ENCODE data around the gene SPATA9. TPM values are rescaled to one million over a fixed set of nuclear protein-coding genes. Genes with fewer than 3 reads are reported as not detected.

Gene SPATA9
- total RNA-seq, 1 donor from 2014 or later: 0.33 TPM

DNA sequence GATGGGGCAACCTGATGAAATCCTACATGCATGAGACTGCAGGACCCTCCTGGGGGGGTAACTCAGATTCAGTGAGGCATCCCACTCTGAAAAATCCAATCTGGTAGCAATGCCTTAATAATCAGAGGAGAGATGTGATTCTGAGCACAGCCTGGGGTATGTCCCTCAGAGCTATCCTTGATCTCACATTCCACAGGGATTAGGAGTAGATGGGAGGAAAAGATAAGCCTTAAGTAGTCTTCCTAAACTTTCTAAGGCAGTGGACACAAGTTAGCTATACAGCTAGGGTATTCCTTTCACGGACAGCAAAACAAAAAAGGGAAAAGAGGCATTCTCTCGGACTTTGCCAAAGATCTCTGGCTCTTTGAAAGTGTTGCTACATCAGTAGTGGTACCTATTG lies 3.9 kb upstream of the SPATA9 start:
- H3K4me3 Mint-ChIP-seq (ENCODE audit: unreplicated experiment): no peak overlapping the region

DNA sequence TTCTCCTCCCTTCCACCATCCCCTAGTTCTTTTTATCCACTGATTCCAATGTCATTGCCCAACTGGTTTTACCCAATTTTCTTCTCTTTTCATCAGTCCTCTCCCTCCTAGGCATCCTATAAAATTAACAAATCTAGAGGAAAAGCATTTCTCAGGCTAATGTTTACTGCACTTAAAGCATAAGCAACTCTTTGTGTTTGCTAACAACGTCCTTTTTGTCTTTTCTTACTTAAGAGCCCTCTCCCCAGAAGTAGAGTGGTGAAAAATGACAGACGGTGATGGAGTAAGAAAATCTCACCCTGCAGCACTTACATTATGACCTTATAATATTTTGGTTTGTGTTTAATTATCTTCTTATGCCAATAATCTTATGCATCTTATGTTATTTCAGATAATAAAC lies 1.6 kb upstream of the SPATA9 start:
- Mint-ChIP-seq H3K36me3 (ENCODE audit: low read depth, unreplicated experiment) (no peaks in the 10 kb centered on the region), H3K27me3 (ENCODE audit: unreplicated experiment) (no peaks in the 10 kb centered on the region), H3K4me3 (ENCODE audit: unreplicated experiment) (no peak overlapping the region), H3K9me3 (ENCODE audit: unreplicated experiment) (no peaks in the 10 kb centered on the region), H3K4me1 (ENCODE audit: unreplicated experiment) (no peaks in the 10 kb centered on the region), H3K27ac (ENCODE audit: unreplicated experiment) (no peak overlapping the region)
- TF ChIP-seq CTCF (IDR thresholded peaks at IDR 0.05; ENCODE audit: unreplicated experiment): no peak
- DNase-seq (ENCODE audit: low spot score): no peak

More for the DNA sequence above, 3.9 kb upstream of the SPATA9 start:
- no peaks in the 10 kb centered on the region for H3K9me3 Mint-ChIP-seq (ENCODE audit: unreplicated experiment)
- H3K27ac Mint-ChIP-seq (ENCODE audit: unreplicated experiment): no peak overlapping the region
- DNase-seq (ENCODE audit: low spot score): no peak
- TF ChIP-seq CTCF (IDR thresholded peaks at IDR 0.05; ENCODE audit: unreplicated experiment): no peak
- H3K27me3 Mint-ChIP-seq (ENCODE audit: unreplicated experiment): no peaks in the 10 kb centered on the region
- H3K4me1 Mint-ChIP-seq (ENCODE audit: unreplicated experiment): no peaks in the 10 kb centered on the region
- H3K36me3 Mint-ChIP-seq (ENCODE audit: low read depth, unreplicated experiment): no peaks in the 10 kb centered on the region

DNA sequence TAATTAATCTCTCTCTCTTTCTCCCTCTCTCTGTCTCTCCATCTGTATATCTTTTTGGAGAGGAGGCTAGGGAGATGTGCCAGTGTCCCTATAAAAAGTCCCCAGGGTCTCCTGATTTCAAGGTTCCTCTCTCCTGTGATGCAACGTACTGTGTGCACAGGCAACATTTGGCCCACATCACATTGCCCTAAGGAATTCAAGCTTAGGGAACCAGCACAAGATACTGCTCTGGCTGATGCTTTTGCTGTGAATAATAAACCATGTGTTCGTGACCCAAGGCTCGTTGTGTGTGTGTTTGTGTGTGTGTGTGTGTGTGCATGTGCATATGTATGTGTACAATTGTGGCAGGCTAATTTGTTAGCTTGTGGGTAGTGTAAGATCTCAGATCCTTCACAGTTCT lies 9.7 kb downstream of the SPATA9 start:
- no peak for DNase-seq (ENCODE audit: low spot score)
- Mint-ChIP-seq H3K27me3 (ENCODE audit: unreplicated experiment) (peaks cover 3% of the 10 kb centered on the region), H3K36me3 (ENCODE audit: low read depth, unreplicated experiment) (no peaks in the 10 kb centered on the region), H3K4me1 (ENCODE audit: unreplicated experiment) (peaks cover 35% of the 10 kb centered on the region), H3K9me3 (ENCODE audit: unreplicated experiment) (no peaks in the 10 kb centered on the region), H3K4me3 (ENCODE audit: unreplicated experiment) (no peak overlapping the region), H3K27ac (ENCODE audit: unreplicated experiment) (peak overlapping the region; percentile 25)
- TF ChIP-seq CTCF (IDR thresholded peaks at IDR 0.05; ENCODE audit: unreplicated experiment): no peak

- Mint-ChIP-seq H3K9me3 (ENCODE audit: unreplicated experiment) (no peaks in the 10 kb centered on the region), H3K27me3 (ENCODE audit: unreplicated experiment) (peaks cover 6% of the 10 kb centered on the region), H3K4me3 (ENCODE audit: unreplicated experiment) (no peak overlapping the region), H3K36me3 (ENCODE audit: low read depth, unreplicated experiment) (no peaks in the 10 kb centered on the region), H3K27ac (ENCODE audit: unreplicated experiment) (no peak overlapping the region), H3K4me1 (ENCODE audit: unreplicated experiment) (peaks cover 35% of the 10 kb centered on the region)
- no peak for TF ChIP-seq CTCF (IDR thresholded peaks at IDR 0.05; ENCODE audit: unreplicated experiment)
- DNase-seq (ENCODE audit: low spot score): no peak
Observed at GRCh38 chr5:95672641-95673040, 10.2 kb downstream of the SPATA9 start.

DNA sequence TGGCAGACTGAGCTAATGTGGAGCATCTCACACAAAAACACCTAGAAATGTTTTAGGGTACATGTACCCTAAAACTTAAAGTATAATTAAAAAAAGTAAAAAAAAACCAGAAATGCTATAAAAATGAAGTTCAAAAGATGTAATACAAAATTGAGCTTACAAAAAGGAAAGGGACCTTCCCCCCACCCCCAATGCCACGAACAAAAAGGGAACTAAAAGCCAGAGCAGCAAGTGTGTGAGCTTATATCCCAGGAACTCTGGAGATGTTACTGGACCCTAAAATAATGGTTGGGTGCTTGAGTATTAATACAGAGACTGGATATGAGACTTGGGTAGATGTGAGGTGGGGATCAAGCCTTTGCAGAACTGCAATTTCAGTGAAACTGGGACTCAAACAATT lies 11.0 kb downstream of the SPATA9 start:
- Mint-ChIP-seq H3K36me3 (ENCODE audit: low read depth, unreplicated experiment) (no peaks in the 10 kb centered on the region), H3K4me1 (ENCODE audit: unreplicated experiment) (peaks cover 35% of the 10 kb centered on the region), H3K9me3 (ENCODE audit: unreplicated experiment) (no peaks in the 10 kb centered on the region), H3K27me3 (ENCODE audit: unreplicated experiment) (peaks cover 6% of the 10 kb centered on the region), H3K27ac (ENCODE audit: unreplicated experiment) (peak overlapping the region; percentile 55), H3K4me3 (ENCODE audit: unreplicated experiment) (no peak overlapping the region)
- no peak for DNase-seq (ENCODE audit: low spot score)
- no peak for TF ChIP-seq CTCF (IDR thresholded peaks at IDR 0.05; ENCODE audit: unreplicated experiment)

Measured in endothelial cell (in vitro differentiated cells).